Upper lobe of left lung (tissue), 6 donors: Measurements from ENCODE around the gene MYOC. TPM values are rescaled to one million over a fixed set of nuclear protein-coding genes. Genes with fewer than 3 reads are reported as not detected.

Source experiments
- ATAC-seq, 2 donors: fragments of 200-7000 bp; cut with Tn5 transposase; one replicate each; pipeline ENCODE4 v1.9.1; 2022; ENCODE audit warnings: mild to moderate bottlenecking in 2 of 2, moderate library complexity in 2 of 2; ENCODE audit not compliant: low FRiP score in 2 of 2
- DNase-seq, 2 donors: peaks; one replicate each; pipeline ENCODE4 v3.0.0-alpha.2; 2019 to 2020
- H3K27ac ChIP-seq, 4 donors: fragments of 200-600 bp; sonication (generic); one replicate each; pipeline ENCODE4 v1.5.1; 2016 to 2019
- H3K27me3 ChIP-seq, 4 donors: fragments of 200-600 bp; sonication (generic); one replicate each; pipeline ENCODE4 v1.5.1; 2017 to 2019
- H3K36me3 ChIP-seq, 4 donors: fragments of 200-600 bp; sonication (generic); one replicate each; pipeline ENCODE4 v1.5.1; 2016 to 2019
- H3K4me1 ChIP-seq, 4 donors: fragments of 200-600 bp; sonication (generic); one replicate each; pipeline ENCODE4 v1.5.1; 2018 to 2019
- H3K4me3 ChIP-seq, 4 donors: fragments of 200-600 bp; sonication (generic); one replicate each; pipeline ENCODE4 v1.5.1; 2017 to 2019; ENCODE audit warnings: mild to moderate bottlenecking in 2 of 4, moderate library complexity in 1 of 4
- H3K9me3 ChIP-seq, 4 donors: fragments of 200-600 bp; sonication (generic); one replicate each; pipeline ENCODE4 v1.5.1; 2018 to 2019
- EP300 ChIP-seq, 4 donors: sonication (generic); formaldehyde crosslinking; IDR thresholded peaks; one replicate each; pipeline ENCODE4 v1.5.1; 2017; ENCODE audit warnings: antibody characterized with exemption in 4 of 4, control low read depth in 2 of 4
- POLR2A ChIP-seq, 4 donors: fragments of 450-650 bp; IDR thresholded peaks; one replicate each; pipeline ENCODE4 v1.5.1; 2016 to 2017; ENCODE audit warnings: antibody characterized with exemption in 4 of 4, mild to moderate bottlenecking in 2 of 4
- POLR2AphosphoS5 ChIP-seq, 2 donors: sonication (generic); formaldehyde crosslinking; IDR thresholded peaks; one replicate each; pipeline ENCODE4 v1.5.1; 2017; ENCODE audit warnings: antibody characterized with exemption in 2 of 2
- WGBS, 2 donors: methylation state at CpG; one replicate each; pipeline ENCODE4 v1.1.5; 2017 to 2018; 5-methylcytosine and 5-hydroxymethylcytosine counted together
- total RNA-seq, 6 donors: library from RNA; depleted of rRNA in 4 of 6; stranded (reverse); fragments of >200 nt in 4 of 6; gene quantifications; one replicate each; pipeline versions ENCODE4 v1.1.0 to v1.2.1, GENCODE V29; 2016 to 2021
- TF ChIP-seq, protein P1 (sequence below), 6 experiments: fragments of 450-650 bp in 4 of 6; fragments of 200-600 bp in 2 of 6; sonication (generic) in 2 of 6; IDR thresholded peaks; one replicate each; pipeline ENCODE4 v1.5.1; 2016 to 2019; ENCODE audit warnings: antibody characterized with exemption in 6 of 6
- donor health status: DM: no; HTN: no; CAD: no; lungs with moderate emphysema.
- donor health status: DM: no; HTN: yes; CAD: no; lungs with severe emphysema.

MYOC gene
- total RNA-seq, 6 donors from 2014 or later = 0.33 to 1.7 (median 1.2) TPM; not detected in 1

- ATAC-seq (no peak), DNase-seq (no peak)
- Histone ChIP-seq H3K36me3 (no peaks in the 10 kb centered on the region), H3K9me3 (no peaks in the 10 kb centered on the region), H3K4me3 (no peak overlapping the region), H3K27me3 (no peaks in the 10 kb centered on the region), H3K27ac (no peak overlapping the region), H3K4me1 (peaks cover 0 to 10% (median 0%) of the 10 kb centered on the region in 4 donors)
- WGBS, 2 donors = 87 to 90% methylated on average over 4 of the region's 4 CpGs
- TF ChIP-seq POLR2AphosphoS5 (IDR thresholded peaks at IDR 0.05) (no peak), POLR2A (IDR thresholded peaks at IDR 0.05) (no peak), EP300 (IDR thresholded peaks at IDR 0.05) (no peak)
- TF ChIP-seq, protein P1, sequence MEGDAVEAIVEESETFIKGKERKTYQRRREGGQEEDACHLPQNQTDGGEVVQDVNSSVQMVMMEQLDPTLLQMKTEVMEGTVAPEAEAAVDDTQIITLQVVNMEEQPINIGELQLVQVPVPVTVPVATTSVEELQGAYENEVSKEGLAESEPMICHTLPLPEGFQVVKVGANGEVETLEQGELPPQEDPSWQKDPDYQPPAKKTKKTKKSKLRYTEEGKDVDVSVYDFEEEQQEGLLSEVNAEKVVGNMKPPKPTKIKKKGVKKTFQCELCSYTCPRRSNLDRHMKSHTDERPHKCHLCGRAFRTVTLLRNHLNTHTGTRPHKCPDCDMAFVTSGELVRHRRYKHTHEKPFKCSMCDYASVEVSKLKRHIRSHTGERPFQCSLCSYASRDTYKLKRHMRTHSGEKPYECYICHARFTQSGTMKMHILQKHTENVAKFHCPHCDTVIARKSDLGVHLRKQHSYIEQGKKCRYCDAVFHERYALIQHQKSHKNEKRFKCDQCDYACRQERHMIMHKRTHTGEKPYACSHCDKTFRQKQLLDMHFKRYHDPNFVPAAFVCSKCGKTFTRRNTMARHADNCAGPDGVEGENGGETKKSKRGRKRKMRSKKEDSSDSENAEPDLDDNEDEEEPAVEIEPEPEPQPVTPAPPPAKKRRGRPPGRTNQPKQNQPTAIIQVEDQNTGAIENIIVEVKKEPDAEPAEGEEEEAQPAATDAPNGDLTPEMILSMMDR (IDR thresholded peaks at IDR 0.05) = no peak
These were observed 13.8 kb upstream of the MYOC start for GRCh38 chr1:171666114-171666769.

DNA sequence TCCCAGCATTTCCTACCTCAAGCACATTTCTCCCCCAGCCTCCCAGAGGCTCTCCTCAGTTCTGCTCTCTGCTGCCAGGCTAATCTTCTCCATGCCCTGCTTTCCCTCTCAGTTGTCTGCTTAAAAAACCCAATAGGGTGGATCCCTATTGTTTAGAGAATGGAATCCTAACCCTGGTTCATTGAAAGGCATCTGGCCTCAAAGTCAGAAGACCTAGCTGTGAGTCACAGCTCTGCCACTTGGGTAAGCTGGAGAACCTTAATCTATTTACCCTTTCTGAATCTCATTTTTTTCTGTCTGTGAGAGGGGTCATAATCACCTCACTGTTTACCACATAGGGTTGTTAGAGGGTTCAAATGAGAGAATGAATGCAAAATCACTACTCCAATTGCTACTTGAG lies 12.5 kb upstream of the MYOC start:
- TF ChIP-seq, protein P1 (IDR thresholded peaks at IDR 0.05) = no peak
- TF ChIP-seq POLR2A (IDR thresholded peaks at IDR 0.05) (no peak), POLR2AphosphoS5 (IDR thresholded peaks at IDR 0.05) (no peak), EP300 (IDR thresholded peaks at IDR 0.05) (no peak)
- ATAC-seq (no peak), DNase-seq (no peak)
- no peak overlapping the region for H3K4me3 ChIP-seq
- no peaks in the 10 kb centered on the region for H3K36me3 ChIP-seq
- H3K27me3 ChIP-seq = no peaks in the 10 kb centered on the region
- H3K4me1 ChIP-seq = peaks cover 0 to 10% (median 0%) of the 10 kb centered on the region in 4 donors
- no peaks in the 10 kb centered on the region for H3K9me3 ChIP-seq
- H3K27ac ChIP-seq = no peak overlapping the region

- no peak overlapping the region for H3K27ac ChIP-seq
- peaks cover 0 to 10% (median 0%) of the 10 kb centered on the region in 4 donors for H3K4me1 ChIP-seq
- no peaks in the 10 kb centered on the region for H3K36me3 ChIP-seq
- H3K9me3 ChIP-seq = no peaks in the 10 kb centered on the region
- DNase-seq = no peak
- H3K27me3 ChIP-seq = no peaks in the 10 kb centered on the region
- 44 to 51% methylated on average over 4 of the region's 4 CpGs for WGBS, 2 donors
- ATAC-seq = no peak
- no peak for TF ChIP-seq EP300 (IDR thresholded peaks at IDR 0.05)
- no peak for TF ChIP-seq POLR2AphosphoS5 (IDR thresholded peaks at IDR 0.05)
- TF ChIP-seq POLR2A (IDR thresholded peaks at IDR 0.05) = no peak
- TF ChIP-seq, protein P1 (IDR thresholded peaks at IDR 0.05) = no peak
- H3K4me3 ChIP-seq = no peak overlapping the region
These were observed 11.5 kb upstream of the MYOC start for GRCh38 chr1:171663854-171664575.

DNA sequence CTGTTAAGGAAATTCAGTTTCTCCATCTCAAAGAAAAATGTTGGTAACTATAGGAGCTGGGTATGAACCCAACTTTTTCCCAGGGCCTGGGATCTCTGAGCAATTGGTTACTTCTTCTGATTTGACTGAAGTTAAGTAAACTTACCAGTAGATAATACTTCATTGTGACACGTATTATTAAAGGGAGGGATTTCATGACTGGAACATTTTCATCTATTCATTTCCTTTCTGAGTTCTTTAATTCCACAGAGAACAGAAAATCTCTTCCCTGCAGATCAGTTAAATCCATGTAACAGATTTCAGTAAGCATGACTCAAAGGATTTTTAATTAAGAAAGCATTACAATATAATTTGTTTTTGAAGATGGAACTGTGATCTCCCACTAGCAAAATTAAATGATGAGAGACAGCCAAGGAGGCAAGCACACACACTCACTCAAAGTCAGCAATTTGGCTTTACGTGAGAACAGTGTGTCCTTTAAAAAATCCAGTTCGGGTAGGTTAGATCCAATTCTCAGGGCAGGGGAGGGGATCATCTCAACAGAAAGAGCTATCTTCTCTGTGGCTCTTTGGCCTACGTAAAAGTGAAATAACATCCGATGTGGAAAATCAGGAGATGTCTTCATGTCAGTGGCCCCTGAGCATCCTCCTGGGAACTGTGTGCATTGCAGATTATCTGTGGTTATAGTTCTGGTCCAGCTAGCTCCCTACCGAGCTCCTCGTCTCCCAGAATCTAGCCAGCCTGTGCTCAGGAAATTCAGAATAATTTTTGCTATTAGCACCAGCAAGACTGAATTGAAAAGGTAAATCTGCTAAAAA lies 10.8 kb upstream of the MYOC start:
- DNase-seq = no peak
- no peak for TF ChIP-seq POLR2AphosphoS5 (IDR thresholded peaks at IDR 0.05)
- no peak for TF ChIP-seq POLR2A (IDR thresholded peaks at IDR 0.05)
- TF ChIP-seq, protein P1 (IDR thresholded peaks at IDR 0.05) = no peak
- no peak for TF ChIP-seq EP300 (IDR thresholded peaks at IDR 0.05)
- Histone ChIP-seq H3K9me3 (no peaks in the 10 kb centered on the region), H3K4me1 (peaks cover 0 to 10% (median 0%) of the 10 kb centered on the region in 4 donors), H3K36me3 (no peaks in the 10 kb centered on the region), H3K4me3 (no peak overlapping the region), H3K27ac (no peak overlapping the region), H3K27me3 (no peaks in the 10 kb centered on the region)
- 86 to 88% methylated on average over 7 of the region's 7 CpGs for WGBS, 2 donors
- peak in 1 of 2 donors; percentile 78 for ATAC-seq
